BE2C (cell line): ENCODE results near the gene CLDN1.

Source experiments
- DNase-seq: peaks from one replicate; pipeline ENCODE4 v3.0.0-alpha.2; 2020
- H3K27me3 ChIP-seq: fragments of 250-450 bp; sonication (Bioruptor Pico); 2 replicates; pipeline ENCODE4 v1.5.1; 2020; ENCODE audit warnings: mild to moderate bottlenecking
- H3K36me3 ChIP-seq: fragments of 250-450 bp; sonication (Bioruptor Pico); 2 replicates; pipeline ENCODE4 v1.5.1; 2020; ENCODE audit warnings: mild to moderate bottlenecking
- H3K4me1 ChIP-seq: fragments of 250-450 bp; sonication (Bioruptor Pico); 2 replicates; pipeline ENCODE4 v1.5.1; 2020
- H3K4me3 ChIP-seq: 2 replicates; pipeline ENCODE4 v1.5.1; 2011; ENCODE audit warnings: low read depth, low read length
- H3K9me3 ChIP-seq: fragments of 250-450 bp; sonication (Bioruptor Pico); 2 replicates; pipeline ENCODE4 v1.5.1; 2020
- TF ChIP-seq, protein P1 (sequence below): IDR thresholded peaks from 2 replicates; pipeline ENCODE4 v1.5.1; 2012; ENCODE audit warnings: mild to moderate bottlenecking, low read depth, low read length

The CLDN1 gene

DNA sequence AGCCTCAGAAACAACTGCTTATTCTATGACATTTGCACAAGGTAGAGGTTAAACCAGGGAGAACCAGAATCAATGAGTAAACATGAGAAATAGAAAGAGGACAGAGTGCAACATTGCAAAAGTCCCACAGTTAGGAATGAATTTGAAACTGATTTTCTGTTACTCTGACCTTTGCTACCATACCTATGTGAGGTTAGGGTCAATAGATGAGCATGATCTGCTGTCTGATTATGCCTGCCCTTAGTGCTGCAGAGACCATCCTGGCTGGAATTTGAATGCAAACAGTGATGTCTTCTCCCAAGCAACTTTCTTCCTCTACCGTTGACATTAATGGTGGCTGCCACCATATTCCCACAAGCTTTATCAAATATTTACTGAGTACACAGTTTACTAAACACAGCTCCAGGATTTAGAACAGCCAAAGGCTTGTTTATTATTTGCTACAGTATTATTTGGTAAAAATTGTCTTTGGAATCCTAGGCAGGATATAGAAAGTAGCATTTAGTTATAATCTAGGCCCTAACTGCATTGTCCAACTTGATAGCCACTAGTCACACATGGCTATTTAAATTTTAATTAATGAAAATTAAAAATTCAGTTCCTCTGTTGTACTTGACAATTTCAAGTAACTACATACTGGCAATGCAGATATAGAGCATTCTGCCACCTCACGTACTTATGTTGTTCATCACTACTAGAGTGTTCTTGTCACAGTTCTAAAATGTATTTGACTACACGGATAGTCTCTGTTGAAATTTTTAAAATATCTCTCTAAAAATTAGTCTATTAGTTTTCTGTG, 8.9 kb upstream of the CLDN1 start:
- DNase-seq = no peak
- Histone ChIP-seq H3K27me3 (no peaks in the 10 kb centered on the region), H3K36me3 (no peaks in the 10 kb centered on the region), H3K9me3 (no peaks in the 10 kb centered on the region), H3K4me3 (no peak overlapping the region), H3K4me1 (no peaks in the 10 kb centered on the region)
- TF ChIP-seq, protein P1, sequence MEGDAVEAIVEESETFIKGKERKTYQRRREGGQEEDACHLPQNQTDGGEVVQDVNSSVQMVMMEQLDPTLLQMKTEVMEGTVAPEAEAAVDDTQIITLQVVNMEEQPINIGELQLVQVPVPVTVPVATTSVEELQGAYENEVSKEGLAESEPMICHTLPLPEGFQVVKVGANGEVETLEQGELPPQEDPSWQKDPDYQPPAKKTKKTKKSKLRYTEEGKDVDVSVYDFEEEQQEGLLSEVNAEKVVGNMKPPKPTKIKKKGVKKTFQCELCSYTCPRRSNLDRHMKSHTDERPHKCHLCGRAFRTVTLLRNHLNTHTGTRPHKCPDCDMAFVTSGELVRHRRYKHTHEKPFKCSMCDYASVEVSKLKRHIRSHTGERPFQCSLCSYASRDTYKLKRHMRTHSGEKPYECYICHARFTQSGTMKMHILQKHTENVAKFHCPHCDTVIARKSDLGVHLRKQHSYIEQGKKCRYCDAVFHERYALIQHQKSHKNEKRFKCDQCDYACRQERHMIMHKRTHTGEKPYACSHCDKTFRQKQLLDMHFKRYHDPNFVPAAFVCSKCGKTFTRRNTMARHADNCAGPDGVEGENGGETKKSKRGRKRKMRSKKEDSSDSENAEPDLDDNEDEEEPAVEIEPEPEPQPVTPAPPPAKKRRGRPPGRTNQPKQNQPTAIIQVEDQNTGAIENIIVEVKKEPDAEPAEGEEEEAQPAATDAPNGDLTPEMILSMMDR = no peak

DNA sequence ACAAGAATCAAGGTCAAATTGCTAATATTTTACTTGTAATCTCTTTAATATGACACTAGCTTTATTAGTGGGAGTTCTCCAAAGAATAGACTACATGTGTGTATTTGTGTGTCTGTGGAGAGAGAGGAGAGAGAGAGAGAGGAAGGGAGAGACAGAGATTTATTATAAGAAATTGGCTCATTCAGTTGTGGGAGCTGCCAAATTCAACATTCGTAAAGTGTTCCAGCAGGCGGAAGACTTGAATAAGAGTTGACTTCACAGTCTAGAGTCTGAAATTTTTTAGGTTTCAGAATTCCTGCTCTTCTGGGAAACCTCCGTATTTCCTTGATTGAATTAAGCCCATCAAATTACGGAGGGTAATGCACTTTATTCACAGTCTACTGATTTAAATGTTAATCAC, 4.7 kb upstream of the CLDN1 start:
- peaks cover 4% of the 10 kb centered on the region; the same call in 1 of the 2 replicates for H3K27me3 ChIP-seq
- TF ChIP-seq, protein P1 = no peak
- no peaks in the 10 kb centered on the region for H3K4me1 ChIP-seq
- DNase-seq = no peak
- H3K4me3 ChIP-seq = no peak overlapping the region
- no peaks in the 10 kb centered on the region for H3K36me3 ChIP-seq
- no peaks in the 10 kb centered on the region for H3K9me3 ChIP-seq

DNA sequence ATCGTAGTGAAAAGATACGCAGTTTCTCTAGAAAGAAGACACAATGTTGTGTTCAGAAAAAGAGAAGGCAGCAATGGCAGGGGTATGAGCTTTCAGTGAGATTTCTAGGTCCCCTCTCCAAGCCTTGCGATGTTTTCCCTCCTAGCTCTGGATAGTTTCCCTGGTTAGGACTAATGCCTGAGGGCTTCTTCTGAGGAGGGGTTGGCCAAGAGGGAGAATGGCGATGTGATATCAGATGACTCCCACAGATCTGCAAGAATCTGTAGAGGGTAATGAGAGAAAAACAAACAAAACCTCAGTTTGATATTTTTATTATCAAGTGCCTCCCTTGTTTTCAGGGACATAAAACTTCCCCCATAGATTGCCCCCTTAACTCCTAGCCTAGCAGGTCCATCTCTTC, 4.1 kb upstream of the CLDN1 start:
- H3K36me3 ChIP-seq = no peaks in the 10 kb centered on the region
- H3K4me1 ChIP-seq = no peaks in the 10 kb centered on the region
- TF ChIP-seq, protein P1 = no peak
- H3K4me3 ChIP-seq = no peak overlapping the region
- H3K9me3 ChIP-seq = no peaks in the 10 kb centered on the region
- H3K27me3 ChIP-seq = peaks cover 8% of the 10 kb centered on the region; the same call in 1 of the 2 replicates
- DNase-seq = no peak

DNA sequence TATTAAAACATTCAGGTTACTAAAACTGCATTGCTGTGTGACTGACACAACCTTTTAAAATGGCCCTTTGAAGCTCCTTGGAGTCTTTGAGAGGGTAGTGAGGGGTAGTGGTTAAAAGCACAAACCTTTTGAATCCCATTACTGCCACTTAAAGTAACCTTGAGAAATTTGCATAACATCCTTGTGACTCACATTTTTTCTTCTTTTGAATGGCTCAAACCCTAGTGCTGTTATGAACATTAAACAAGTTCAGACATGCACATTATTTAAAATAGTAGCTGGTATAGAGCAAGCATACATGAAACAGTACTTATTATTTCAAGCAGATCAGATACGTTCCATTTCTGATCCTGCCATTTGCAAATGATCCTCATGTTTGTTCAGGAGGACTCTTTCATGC, 3.7 kb upstream of the CLDN1 start:
- H3K4me3 ChIP-seq = no peak overlapping the region
- no peaks in the 10 kb centered on the region for H3K4me1 ChIP-seq
- no peaks in the 10 kb centered on the region for H3K9me3 ChIP-seq
- DNase-seq = no peak
- peaks cover 8% of the 10 kb centered on the region; the same call in 1 of the 2 replicates for H3K27me3 ChIP-seq
- TF ChIP-seq, protein P1 = no peak
- no peaks in the 10 kb centered on the region for H3K36me3 ChIP-seq

GRCh38 chr3:190323246-190323626, 990 bp upstream of the CLDN1 start:
- Histone ChIP-seq H3K4me1 (no peaks in the 10 kb centered on the region), H3K36me3 (no peaks in the 10 kb centered on the region), H3K27me3 (peaks cover 8% of the 10 kb centered on the region; the same call in 1 of the 2 replicates), H3K4me3 (no peak overlapping the region), H3K9me3 (no peaks in the 10 kb centered on the region)
- TF ChIP-seq, protein P1 = no peak
- DNase-seq = no peak

- Histone ChIP-seq H3K9me3 (no peaks in the 10 kb centered on the region), H3K4me1 (no peaks in the 10 kb centered on the region), H3K27me3 (peaks cover 8% of the 10 kb centered on the region; the same call in 1 of the 2 replicates), H3K4me3 (no peak overlapping the region), H3K36me3 (no peaks in the 10 kb centered on the region)
- TF ChIP-seq, protein P1 = no peak
- DNase-seq = no peak
Observed at GRCh38 chr3:190322604-190323245, 479 bp upstream of the CLDN1 start.
